Neural cell (in vitro differentiated cells): Measurements from ENCODE around the gene KLHL14. TPM values are rescaled to one million over a fixed set of nuclear protein-coding genes. Genes with fewer than 3 reads are reported as not detected.

ENCODE experiments used
- H2AFZ ChIP-seq: fragments of 200-600, 300-800 bp; sonication (generic), shearing (Covaris generic); 2 replicates; pipeline ENCODE4 v1.6.0; 2014; ENCODE audit warnings: low read depth, mild to moderate bottlenecking, antibody characterized with exemption, low read length, moderate library complexity
- H3F3A ChIP-seq: fragments of 200-600 bp; shearing (Covaris generic); 2 replicates; pipeline ENCODE4 v1.6.1; 2016; ENCODE audit warnings: mild to moderate bottlenecking, moderate library complexity, mixed read lengths, antibody characterized with exemption, low read length; ENCODE audit not compliant: insufficient read depth, poor library complexity, severe bottlenecking
- H3K27ac ChIP-seq: fragments of 200-600, 300-800 bp; sonication (generic), shearing (Covaris generic); 2 replicates; pipeline ENCODE4 v1.5.1; 2014; ENCODE audit warnings: mild to moderate bottlenecking, low read length, moderate library complexity
- H3K27me3 ChIP-seq: fragments of 300-800, 200-600 bp; sonication (generic), shearing (Covaris generic); 2 replicates; pipeline ENCODE4 v1.6.0; 2014; ENCODE audit warnings: mild to moderate bottlenecking, low read depth, low read length, moderate library complexity; ENCODE audit not compliant: insufficient read depth
- H3K36me3 ChIP-seq: fragments of 300-800, 200-600 bp; sonication (generic), shearing (Covaris generic); 2 replicates; pipeline ENCODE4 v1.5.1; 2014; ENCODE audit warnings: mild to moderate bottlenecking, antibody characterized with exemption, low read length, moderate library complexity; ENCODE audit not compliant: insufficient read depth
- H3K4me2 ChIP-seq: fragments of 300-800, 200-600 bp; sonication (generic), shearing (Covaris generic); 2 replicates; pipeline ENCODE4 v1.6.0; 2014; ENCODE audit warnings: mild to moderate bottlenecking, low read length
- H3K4me3 ChIP-seq: fragments of 300-800, 200-600 bp; sonication (generic), shearing (Covaris generic); 2 replicates; pipeline ENCODE4 v1.5.1; 2014; ENCODE audit warnings: mild to moderate bottlenecking, low read length, moderate library complexity
- H3K79me2 ChIP-seq: fragments of 200-600 bp; shearing (Covaris generic); replicated peaks from 2 replicates; pipeline ENCODE4 v1.6.0; 2014; ENCODE audit warnings: mild to moderate bottlenecking, low read length, moderate library complexity; ENCODE audit not compliant: insufficient read depth
- H3K9ac ChIP-seq: fragments of 300-800, 200-600 bp; sonication (generic), shearing (Covaris generic); 2 replicates; pipeline ENCODE4 v1.6.1; 2016; ENCODE audit warnings: mild to moderate bottlenecking, low read length, mixed read lengths
- H3K9me2 ChIP-seq: fragments of 200-600 bp; shearing (Covaris generic); 2 replicates; pipeline ENCODE4 v1.6.1; 2016; ENCODE audit warnings: mild to moderate bottlenecking, low read length, mixed read lengths; ENCODE audit not compliant: insufficient read depth
- H3K9me3 ChIP-seq: fragments of 200-600, 300-800 bp; sonication (generic), shearing (Covaris generic); 2 replicates; pipeline ENCODE4 v1.6.1; 2016; ENCODE audit warnings: mild to moderate bottlenecking, mixed run types, low read length, moderate library complexity, mixed read lengths
- H4K20me1 ChIP-seq: fragments of 200-600 bp; shearing (Covaris generic); 2 replicates; pipeline ENCODE4 v1.6.1; 2016; ENCODE audit warnings: mild to moderate bottlenecking, mixed run types; ENCODE audit not compliant: insufficient read depth
- CTCF ChIP-seq: fragments of 450-650 bp; IDR thresholded peaks from 2 replicates; pipeline ENCODE4 v1.5.1; 2014; ENCODE audit warnings: antibody characterized with exemption, mild to moderate bottlenecking, moderate library complexity; ENCODE audit not compliant: poor library complexity, severe bottlenecking
- EP300 ChIP-seq: fragments of 450-650 bp; conservative IDR thresholded peaks from 2 replicates; pipeline ENCODE4 v1.6.1; 2014; ENCODE audit warnings: antibody characterized with exemption, mild to moderate bottlenecking, moderate library complexity; ENCODE audit not compliant: poor library complexity, severe bottlenecking
- EZH2 ChIP-seq: fragments of 200-600, 300-800 bp; shearing (Covaris generic), sonication (generic); IDR thresholded peaks from 2 replicates; pipeline ENCODE4 v1.6.1; 2014; ENCODE audit warnings: antibody characterized with exemption, low read length, borderline replicate concordance, mild to moderate bottlenecking; ENCODE audit not compliant: insufficient read depth, poor library complexity, severe bottlenecking
- MXI1 ChIP-seq: fragments of 450-650 bp; conservative IDR thresholded peaks from 2 replicates; pipeline ENCODE4 v1.6.1; 2014; ENCODE audit warnings: antibody characterized with exemption, mild to moderate bottlenecking; ENCODE audit not compliant: poor library complexity, severe bottlenecking
- POLR2AphosphoS5 ChIP-seq: IDR thresholded peaks from 2 replicates; pipeline ENCODE4 v1.6.1; 2012
- RAD21 ChIP-seq: fragments of 450-650 bp; conservative IDR thresholded peaks from 2 replicates; pipeline ENCODE4 v1.6.1; 2014; ENCODE audit warnings: antibody characterized with exemption, mild to moderate bottlenecking, moderate library complexity
- SMC3 ChIP-seq: fragments of 450-650 bp; conservative IDR thresholded peaks from 2 replicates; pipeline ENCODE4 v1.6.1; 2014; ENCODE audit warnings: antibody characterized with exemption, mild to moderate bottlenecking, moderate library complexity; ENCODE audit not compliant: poor library complexity
- TAF1 ChIP-seq: IDR thresholded peaks from 2 replicates; pipeline ENCODE4 v1.6.1; 2012; ENCODE audit warnings: low read depth
- polyA plus RNA-seq: library from polyadenylated mRNA; depleted of rRNA; stranded (reverse); fragments of >200 nt; gene quantifications from 2 replicates; pipeline ENCODE4 v1.2.3, GENCODE V29; 2014
- TF ChIP-seq, protein P1 (sequence below): IDR thresholded peaks from 2 replicates; pipeline ENCODE4 v1.6.1; 2012; ENCODE audit warnings: borderline replicate concordance

Gene KLHL14
- polyA plus RNA-seq, 1 donor from 2014 or later = 0.33 TPM

DNA sequence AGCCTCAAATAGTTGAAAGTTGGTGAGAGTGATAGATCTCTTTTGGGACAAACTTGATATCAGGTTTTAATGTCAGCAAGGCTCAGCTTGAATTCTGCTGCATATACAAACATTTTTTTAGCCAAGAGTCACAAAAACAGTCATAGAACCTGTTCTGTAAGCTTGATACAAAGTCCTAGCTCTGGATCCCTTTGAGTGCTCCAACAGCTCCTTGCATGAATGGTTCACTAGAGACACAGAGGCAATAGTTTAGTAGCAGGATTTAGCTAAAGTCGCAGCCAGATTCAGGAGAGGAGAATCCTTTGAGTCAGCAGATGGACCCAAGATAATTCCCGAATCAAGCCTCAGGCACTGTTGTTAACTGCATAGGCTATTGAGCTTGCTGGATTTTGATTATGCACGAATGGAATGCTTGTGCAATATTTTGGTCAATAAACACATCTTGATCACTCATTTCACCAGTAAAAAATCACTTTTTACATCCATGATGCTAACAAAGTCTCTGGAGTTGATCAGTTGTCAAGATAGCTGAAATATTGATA is 148.6 kb downstream of the KLHL14 start:
- no peak overlapping the region for H2AFZ ChIP-seq
- no peaks in the 10 kb centered on the region for H3K9me3 ChIP-seq
- no peaks in the 10 kb centered on the region for H3K9me2 ChIP-seq
- H3K27ac ChIP-seq = no peak overlapping the region
- no peaks in the 10 kb centered on the region for H3K27me3 ChIP-seq
- no peaks in the 10 kb centered on the region for H3F3A ChIP-seq
- no peaks in the 10 kb centered on the region for H3K36me3 ChIP-seq
- no peak overlapping the region for H3K4me2 ChIP-seq
- H4K20me1 ChIP-seq = no peaks in the 10 kb centered on the region
- TF ChIP-seq CTCF = no peak
- no peak for TF ChIP-seq SMC3
- TF ChIP-seq POLR2AphosphoS5 = no peak
- TF ChIP-seq EZH2 = no peak
- TF ChIP-seq TAF1 = no peak
- no peak for TF ChIP-seq MXI1
- no peak for TF ChIP-seq EP300
- TF ChIP-seq, protein P1, sequence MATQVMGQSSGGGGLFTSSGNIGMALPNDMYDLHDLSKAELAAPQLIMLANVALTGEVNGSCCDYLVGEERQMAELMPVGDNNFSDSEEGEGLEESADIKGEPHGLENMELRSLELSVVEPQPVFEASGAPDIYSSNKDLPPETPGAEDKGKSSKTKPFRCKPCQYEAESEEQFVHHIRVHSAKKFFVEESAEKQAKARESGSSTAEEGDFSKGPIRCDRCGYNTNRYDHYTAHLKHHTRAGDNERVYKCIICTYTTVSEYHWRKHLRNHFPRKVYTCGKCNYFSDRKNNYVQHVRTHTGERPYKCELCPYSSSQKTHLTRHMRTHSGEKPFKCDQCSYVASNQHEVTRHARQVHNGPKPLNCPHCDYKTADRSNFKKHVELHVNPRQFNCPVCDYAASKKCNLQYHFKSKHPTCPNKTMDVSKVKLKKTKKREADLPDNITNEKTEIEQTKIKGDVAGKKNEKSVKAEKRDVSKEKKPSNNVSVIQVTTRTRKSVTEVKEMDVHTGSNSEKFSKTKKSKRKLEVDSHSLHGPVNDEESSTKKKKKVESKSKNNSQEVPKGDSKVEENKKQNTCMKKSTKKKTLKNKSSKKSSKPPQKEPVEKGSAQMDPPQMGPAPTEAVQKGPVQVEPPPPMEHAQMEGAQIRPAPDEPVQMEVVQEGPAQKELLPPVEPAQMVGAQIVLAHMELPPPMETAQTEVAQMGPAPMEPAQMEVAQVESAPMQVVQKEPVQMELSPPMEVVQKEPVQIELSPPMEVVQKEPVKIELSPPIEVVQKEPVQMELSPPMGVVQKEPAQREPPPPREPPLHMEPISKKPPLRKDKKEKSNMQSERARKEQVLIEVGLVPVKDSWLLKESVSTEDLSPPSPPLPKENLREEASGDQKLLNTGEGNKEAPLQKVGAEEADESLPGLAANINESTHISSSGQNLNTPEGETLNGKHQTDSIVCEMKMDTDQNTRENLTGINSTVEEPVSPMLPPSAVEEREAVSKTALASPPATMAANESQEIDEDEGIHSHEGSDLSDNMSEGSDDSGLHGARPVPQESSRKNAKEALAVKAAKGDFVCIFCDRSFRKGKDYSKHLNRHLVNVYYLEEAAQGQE = no peak
- no peak for TF ChIP-seq RAD21
- no peaks in the 10 kb centered on the region for H3K79me2 ChIP-seq
- H3K4me3 ChIP-seq = no peak overlapping the region
- no peak overlapping the region for H3K9ac ChIP-seq

DNA sequence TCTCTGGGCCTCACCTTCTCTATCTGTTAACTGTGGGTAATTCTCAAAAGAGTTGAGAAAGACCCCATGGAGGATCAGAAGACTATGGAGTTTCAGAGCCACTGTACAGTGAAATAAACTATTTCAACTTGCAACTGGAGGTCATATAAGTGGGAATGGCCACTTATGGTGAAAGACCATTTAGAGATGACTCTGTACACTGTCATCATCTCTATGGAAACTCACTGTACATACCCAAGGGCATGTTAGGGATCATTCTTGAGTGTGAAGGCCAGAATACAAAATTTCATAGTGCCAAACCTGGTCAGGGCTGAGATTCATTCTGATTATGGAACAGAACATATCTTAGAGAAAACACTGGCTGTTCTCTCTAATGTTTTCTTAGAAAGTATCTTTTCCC is 149.3 kb downstream of the KLHL14 start:
- Histone ChIP-seq H3F3A (no peaks in the 10 kb centered on the region), H3K27ac (no peak overlapping the region), H3K36me3 (no peaks in the 10 kb centered on the region), H3K9ac (no peak overlapping the region), H3K4me2 (no peak overlapping the region), H4K20me1 (no peaks in the 10 kb centered on the region), H3K79me2 (no peaks in the 10 kb centered on the region), H3K27me3 (no peaks in the 10 kb centered on the region), H3K9me2 (no peaks in the 10 kb centered on the region), H2AFZ (no peak overlapping the region), H3K4me3 (no peak overlapping the region), H3K9me3 (no peaks in the 10 kb centered on the region)
- TF ChIP-seq RAD21 = no peak
- no peak for TF ChIP-seq CTCF
- no peak for TF ChIP-seq MXI1
- no peak for TF ChIP-seq EP300
- no peak for TF ChIP-seq TAF1
- TF ChIP-seq, protein P1 = no peak
- TF ChIP-seq POLR2AphosphoS5 = no peak
- no peak for TF ChIP-seq EZH2
- no peak for TF ChIP-seq SMC3
